Pancreas (tissue), 10 donors: ENCODE results near the gene GAS2L1. TPM values are rescaled to one million over a fixed set of nuclear protein-coding genes. Genes with fewer than 3 reads are reported as not detected.

Experiments used
- ATAC-seq, 4 donors: fragments of 200-7000 bp; cut with Tn5 transposase; one replicate each; pipeline versions ENCODE4 v1.8.0 to v1.9.1; 2020; ENCODE audit warnings: mild to moderate bottlenecking in 4 of 4, moderate library complexity in 4 of 4
- DNase-seq, 6 donors: peaks; one replicate each; pipeline ENCODE4 v3.0.0-alpha.2; 2020
- FAIRE-seq: peaks from 2 replicates; lab custom pipeline; 2012; peaks lifted over from hg19 to GRCh38; lab: Jason Lieb, UNC
- H3K27ac ChIP-seq, 4 donors: fragments of 200-600 bp; sonication (generic); 1 replicate in 3 of 4; 2 replicates in 1 of 4; pipeline versions ENCODE4 v1.5.0 to v1.8.0; 2020
- H3K27me3 ChIP-seq, 4 donors: fragments of 200-600 bp; one replicate each; pipeline ENCODE4 v1.8.0; 2021
- H3K36me3 ChIP-seq, 3 donors: fragments of 200-600 bp; sonication (generic) in 1 of 3; one replicate each; pipeline versions ENCODE4 v1.5.0 to v1.8.0; 2020 to 2021
- H3K4me1 ChIP-seq, 3 donors: fragments of 200-600 bp; one replicate each; pipeline ENCODE4 v1.8.0; 2021
- H3K4me3 ChIP-seq, 4 donors: fragments of 200-600 bp; sonication (generic) in 2 of 4; one replicate each; pipeline versions ENCODE4 v1.5.0 to v1.8.0; 2020 to 2021
- H3K9me3 ChIP-seq, 4 donors: fragments of 200-600 bp; one replicate each; pipeline ENCODE4 v1.8.0; 2021
- CTCF ChIP-seq, 4 donors: fragments of 200-600 bp; sonication (generic) in 3 of 4; IDR thresholded peaks; one replicate each; pipeline versions ENCODE4 v1.5.0 to v1.8.0; 2021; ENCODE audit warnings: antibody characterized with exemption in 4 of 4
- WGBS, 2 donors: extraction: QIAGEN DNeasy Blood & Tissue Kit; methylation state at CpG; one replicate each; pipeline ENCODE4 v1.1.7; 2013; 5-methylcytosine and 5-hydroxymethylcytosine counted together
- intact Hi-C, 3 donors: fragments of 100-400 bp; cut with DNase I; formaldehyde crosslinking; loops; one replicate each; pipeline versions ENCODE4 v1.11.1 to v1.14.2; 2022
- polyA plus RNA-seq, 2 donors: library from polyadenylated mRNA; stranded (reverse); fragments of 200-250 nt; gene quantifications; one replicate each; pipeline ENCODE4 v1.2.3, GENCODE V29; 2013
- total RNA-seq, 6 donors: library from RNA; stranded (reverse); fragmentation: NEBNext Ultra II Directional in 4 of 6; extraction: Animal tissue kit (Norgen Biotek cat#: 25700) in 4 of 6; gene quantifications; one replicate each; pipeline versions ENCODE4 v1.2.1 to v1.2.4, GENCODE V29; 2021 to 2023
- donor health status: healthy with polysubstance abuse.
- donor health status: DM: no; HTN: no; CAD: no; lungs with moderate emphysema.
- donor health status: DM: no; HTN: no; CAD: no.
- donor health status: control.
- donor health status: control.
- donor health status: Bipolar disorder and iron deficiency.
- donor health status: DM: yes; HTN: yes; CAD: no.
- donor health status: DM: no; HTN: no; CAD: no.
- donor health status: DM: no; HTN: no; CAD: no.
- donor health status: DM: yes; HTN: yes; CAD: no.

Gene GAS2L1
- total and polyA plus RNA-seq, 8 donors, result 5.2 to 13.6 (median 8.7) TPM

DNA sequence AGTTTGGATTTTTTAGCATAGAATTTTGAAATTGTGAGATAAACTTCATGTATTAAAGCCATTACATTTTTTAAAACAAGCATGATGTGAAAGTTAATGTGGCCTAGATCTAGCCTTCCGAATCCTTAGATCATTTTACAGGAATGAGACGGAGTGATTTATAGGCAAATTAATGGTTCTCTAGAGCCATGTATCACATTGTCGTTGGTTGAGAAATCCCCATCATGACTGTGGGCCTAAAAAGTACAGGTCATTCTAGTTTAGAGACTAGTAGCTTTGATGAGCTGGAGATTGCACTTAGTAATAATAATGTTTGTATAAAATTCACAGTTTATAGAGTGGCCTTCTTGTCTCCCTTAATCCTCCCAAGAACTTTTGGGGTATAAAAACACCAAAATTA, 31.3 kb upstream of the GAS2L1 start:
- peaks cover 0 to 50% (median 16%) of the 10 kb centered on the region in 3 donors for H3K36me3 ChIP-seq

GRCh38 chr22:29275819-29276565, 30.5 kb upstream of the GAS2L1 start:
- 8 to 14% methylated on average over 3 of the region's 3 CpGs for WGBS, 2 donors
- FAIRE-seq (no peak), DNase-seq (no peak), ATAC-seq (peak; percentile 50 to 80 (median 66))
- peak overlapping the region in 3 of 4 donors; percentile 5 to 31 (median 22) for H3K27ac ChIP-seq
- peaks cover 57 to 65% (median 62%) of the 10 kb centered on the region in 3 donors for H3K4me1 ChIP-seq
- TF ChIP-seq CTCF (IDR thresholded peaks at IDR 0.05), result no peak
- no peaks in the 10 kb centered on the region for H3K27me3 ChIP-seq
- intact Hi-C loops, result no loop called here
- H3K36me3 ChIP-seq, result peaks cover 0 to 54% (median 16%) of the 10 kb centered on the region in 3 donors
- H3K9me3 ChIP-seq, result no peaks in the 10 kb centered on the region
- no peak overlapping the region for H3K4me3 ChIP-seq

More for the DNA sequence above, 31.3 kb upstream of the GAS2L1 start:
- DNase-seq (no peak), ATAC-seq (no peak), FAIRE-seq (no peak)
- TF ChIP-seq CTCF (IDR thresholded peaks at IDR 0.05), result no peak
- no peak overlapping the region for H3K4me3 ChIP-seq
- H3K27me3 ChIP-seq, result no peaks in the 10 kb centered on the region
- intact Hi-C loops, result no loop called here
- WGBS, 2 donors, result 45 to 50% methylated on average over 3 of the region's 3 CpGs
- peaks cover 57 to 70% (median 67%) of the 10 kb centered on the region in 3 donors for H3K4me1 ChIP-seq
- peak overlapping the region in 1 of 4 donors; percentile 22 for H3K27ac ChIP-seq
- no peaks in the 10 kb centered on the region for H3K9me3 ChIP-seq

GRCh38 chr22:29277927-29278326, 28.5 kb upstream of the GAS2L1 start:
- Histone ChIP-seq H3K9me3 (no peaks in the 10 kb centered on the region), H3K36me3 (peaks cover 4 to 64% (median 24%) of the 10 kb centered on the region in 3 donors), H3K4me1 (peaks cover 42 to 46% (median 44%) of the 10 kb centered on the region in 3 donors), H3K27me3 (no peaks in the 10 kb centered on the region), H3K27ac (peak overlapping the region in 2 of 4 donors; percentile 29 to 49), H3K4me3 (no peak overlapping the region)
- FAIRE-seq, result no peak
- no peak for TF ChIP-seq CTCF (IDR thresholded peaks at IDR 0.05)
- peak in 3 of 6 donors; percentile 75 to 82 (median 79) for DNase-seq
- WGBS, 2 donors, result 27 to 40% methylated on average over 1 of the region's 1 CpG
- ATAC-seq, result peak; percentile 67 to 85 (median 79)
- intact Hi-C loops, result no loop called here

DNA sequence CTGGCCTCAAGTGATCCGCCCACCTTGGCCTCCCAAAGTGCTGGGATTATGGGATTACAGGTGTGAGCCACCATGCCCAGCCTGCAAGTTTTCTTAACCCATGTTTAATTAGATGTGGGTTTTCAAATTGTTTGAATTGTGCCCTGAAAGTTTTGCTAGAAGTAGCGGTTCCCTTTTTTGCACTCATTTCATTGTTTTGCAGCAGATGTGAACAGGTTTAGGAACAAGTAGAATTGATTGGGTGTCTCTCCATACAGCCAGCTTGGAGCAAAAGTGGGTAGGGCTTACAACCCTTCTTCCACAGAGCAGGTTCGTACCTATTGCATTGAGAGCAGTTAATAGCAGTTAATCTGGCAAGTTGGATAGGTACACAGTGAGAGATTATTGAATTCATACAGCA, 22.3 kb upstream of the GAS2L1 start:
- H3K36me3 ChIP-seq, result peaks cover 10 to 87% (median 38%) of the 10 kb centered on the region in 3 donors
- intact Hi-C loops, result no loop called here

More for the DNA sequence above, 22.3 kb upstream of the GAS2L1 start:
- FAIRE-seq (no peak), ATAC-seq (no peak), DNase-seq (no peak)
- no peak for TF ChIP-seq CTCF (IDR thresholded peaks at IDR 0.05)
- no peaks in the 10 kb centered on the region for H3K27me3 ChIP-seq
- H3K4me1 ChIP-seq, result peaks cover 0 to 5% (median 0%) of the 10 kb centered on the region in 3 donors
- H3K9me3 ChIP-seq, result no peaks in the 10 kb centered on the region
- H3K27ac ChIP-seq, result no peak overlapping the region
- 90 to 93% methylated on average over 3 of the region's 3 CpGs for WGBS, 2 donors
- H3K4me3 ChIP-seq, result no peak overlapping the region
